ENCODE data around the gene TNS2.

Gene TNS2

DNA sequence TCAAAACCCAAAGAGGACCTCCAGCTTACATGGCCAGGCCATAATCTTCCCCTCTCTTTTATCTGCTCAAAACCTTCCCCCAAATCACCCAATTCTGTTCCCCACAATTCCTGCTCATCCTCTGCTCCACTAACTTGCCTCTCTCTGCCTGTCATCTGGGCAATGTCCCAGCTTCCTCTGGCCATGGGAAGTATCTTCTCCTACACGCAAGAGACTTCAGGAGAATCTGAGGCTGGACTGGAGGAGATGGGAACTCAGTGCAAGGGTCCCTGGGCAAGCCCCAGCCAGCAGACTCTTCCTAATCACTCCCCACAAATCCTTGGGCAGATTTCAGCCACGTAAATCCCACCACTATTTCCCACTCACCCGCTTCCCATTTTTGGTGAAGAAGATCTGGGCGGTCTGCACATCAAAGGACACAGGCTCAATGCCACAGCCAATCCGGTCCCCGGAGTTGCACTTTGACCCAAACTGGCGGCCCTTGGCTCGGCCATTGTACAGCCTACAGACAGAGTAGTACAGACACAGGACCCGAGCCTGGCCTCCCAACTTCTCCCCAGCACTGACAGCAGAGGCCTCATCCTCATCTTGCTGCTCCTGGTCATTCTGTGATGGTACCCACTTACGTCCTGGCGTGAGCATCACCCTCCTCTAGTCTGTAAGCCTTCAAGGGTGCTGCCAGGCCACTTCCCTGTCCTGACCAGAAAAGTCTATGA, 24.6 kb downstream of the TNS2 start:
- TF ChIP-seq TAF1 (IDR thresholded peaks at IDR 0.05; ENCODE audit: borderline replicate concordance, insufficient read depth, low read length), result no peak
- TF ChIP-seq, protein P1, sequence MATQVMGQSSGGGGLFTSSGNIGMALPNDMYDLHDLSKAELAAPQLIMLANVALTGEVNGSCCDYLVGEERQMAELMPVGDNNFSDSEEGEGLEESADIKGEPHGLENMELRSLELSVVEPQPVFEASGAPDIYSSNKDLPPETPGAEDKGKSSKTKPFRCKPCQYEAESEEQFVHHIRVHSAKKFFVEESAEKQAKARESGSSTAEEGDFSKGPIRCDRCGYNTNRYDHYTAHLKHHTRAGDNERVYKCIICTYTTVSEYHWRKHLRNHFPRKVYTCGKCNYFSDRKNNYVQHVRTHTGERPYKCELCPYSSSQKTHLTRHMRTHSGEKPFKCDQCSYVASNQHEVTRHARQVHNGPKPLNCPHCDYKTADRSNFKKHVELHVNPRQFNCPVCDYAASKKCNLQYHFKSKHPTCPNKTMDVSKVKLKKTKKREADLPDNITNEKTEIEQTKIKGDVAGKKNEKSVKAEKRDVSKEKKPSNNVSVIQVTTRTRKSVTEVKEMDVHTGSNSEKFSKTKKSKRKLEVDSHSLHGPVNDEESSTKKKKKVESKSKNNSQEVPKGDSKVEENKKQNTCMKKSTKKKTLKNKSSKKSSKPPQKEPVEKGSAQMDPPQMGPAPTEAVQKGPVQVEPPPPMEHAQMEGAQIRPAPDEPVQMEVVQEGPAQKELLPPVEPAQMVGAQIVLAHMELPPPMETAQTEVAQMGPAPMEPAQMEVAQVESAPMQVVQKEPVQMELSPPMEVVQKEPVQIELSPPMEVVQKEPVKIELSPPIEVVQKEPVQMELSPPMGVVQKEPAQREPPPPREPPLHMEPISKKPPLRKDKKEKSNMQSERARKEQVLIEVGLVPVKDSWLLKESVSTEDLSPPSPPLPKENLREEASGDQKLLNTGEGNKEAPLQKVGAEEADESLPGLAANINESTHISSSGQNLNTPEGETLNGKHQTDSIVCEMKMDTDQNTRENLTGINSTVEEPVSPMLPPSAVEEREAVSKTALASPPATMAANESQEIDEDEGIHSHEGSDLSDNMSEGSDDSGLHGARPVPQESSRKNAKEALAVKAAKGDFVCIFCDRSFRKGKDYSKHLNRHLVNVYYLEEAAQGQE (IDR thresholded peaks at IDR 0.05; ENCODE audit: insufficient read depth in 1 of 2, low read depth in 2 of 2, low read length in 2 of 2), result no peak
- no peak for TF ChIP-seq SIN3A (IDR thresholded peaks at IDR 0.05; ENCODE audit: borderline replicate concordance, insufficient read depth, low read length)
- no peak for TF ChIP-seq FOXP2 (optimal IDR thresholded peaks at IDR 0.05; ENCODE audit: borderline replicate concordance, extremely low read depth, extremely low read length, insufficient read depth)
- no peak for TF ChIP-seq POLR2AphosphoS5 (IDR thresholded peaks at IDR 0.05; ENCODE audit: low read depth, low read length)

DNA sequence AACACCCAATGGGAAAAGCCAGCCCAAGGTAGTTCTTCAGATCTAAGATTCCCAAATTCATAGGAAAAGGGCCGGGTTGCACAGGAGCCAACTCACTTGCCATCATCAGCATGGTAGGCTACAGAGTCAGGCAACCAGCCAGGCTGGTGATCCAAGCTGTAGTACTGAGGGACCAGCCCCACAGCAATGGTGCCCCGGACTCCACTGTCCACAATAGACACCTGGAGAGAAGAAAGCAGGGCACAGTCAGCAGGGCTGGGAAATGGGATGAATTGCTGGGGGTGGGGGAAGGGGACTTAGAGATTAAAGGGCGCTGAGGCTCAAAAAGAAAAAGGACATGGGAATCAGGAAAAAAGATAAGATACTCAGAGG, 25.1 kb downstream of the TNS2 start:
- TF ChIP-seq POLR2AphosphoS5 (IDR thresholded peaks at IDR 0.05; ENCODE audit: low read depth, low read length) (no peak), FOXP2 (optimal IDR thresholded peaks at IDR 0.05; ENCODE audit: borderline replicate concordance, extremely low read depth, extremely low read length, insufficient read depth) (no peak), SIN3A (IDR thresholded peaks at IDR 0.05; ENCODE audit: borderline replicate concordance, insufficient read depth, low read length) (no peak), TAF1 (IDR thresholded peaks at IDR 0.05; ENCODE audit: borderline replicate concordance, insufficient read depth, low read length) (no peak)
- TF ChIP-seq, protein P1 (IDR thresholded peaks at IDR 0.05; ENCODE audit: insufficient read depth in 1 of 2, low read depth in 2 of 2, low read length in 2 of 2), result no peak

DNA sequence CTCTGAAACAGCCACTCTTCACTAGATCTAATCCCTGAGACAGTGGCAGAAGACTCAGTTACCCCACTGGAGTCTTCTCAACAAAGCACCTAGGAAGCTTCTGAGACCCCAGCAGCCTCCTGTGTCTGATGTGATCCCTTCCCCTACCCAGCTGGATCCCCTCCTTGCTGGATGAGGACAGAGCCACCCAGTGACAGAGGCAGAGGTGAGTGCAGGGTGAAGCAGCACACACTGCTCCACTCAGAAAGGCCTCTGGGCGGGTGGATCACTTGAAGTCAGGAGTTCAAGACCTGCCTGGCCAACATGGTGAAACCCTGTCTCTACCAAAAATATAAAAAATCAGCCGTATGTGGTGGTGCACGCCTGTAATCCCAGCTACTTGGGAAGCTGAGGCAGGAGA, 26.6 kb downstream of the TNS2 start:
- TF ChIP-seq, protein P1 (IDR thresholded peaks at IDR 0.05; ENCODE audit: insufficient read depth in 1 of 2, low read depth in 2 of 2, low read length in 2 of 2), result no peak
- TF ChIP-seq TAF1 (IDR thresholded peaks at IDR 0.05; ENCODE audit: borderline replicate concordance, insufficient read depth, low read length) (no peak), SIN3A (IDR thresholded peaks at IDR 0.05; ENCODE audit: borderline replicate concordance, insufficient read depth, low read length) (no peak), POLR2AphosphoS5 (IDR thresholded peaks at IDR 0.05; ENCODE audit: low read depth, low read length) (no peak), FOXP2 (optimal IDR thresholded peaks at IDR 0.05; ENCODE audit: borderline replicate concordance, extremely low read depth, extremely low read length, insufficient read depth) (no peak)

DNA sequence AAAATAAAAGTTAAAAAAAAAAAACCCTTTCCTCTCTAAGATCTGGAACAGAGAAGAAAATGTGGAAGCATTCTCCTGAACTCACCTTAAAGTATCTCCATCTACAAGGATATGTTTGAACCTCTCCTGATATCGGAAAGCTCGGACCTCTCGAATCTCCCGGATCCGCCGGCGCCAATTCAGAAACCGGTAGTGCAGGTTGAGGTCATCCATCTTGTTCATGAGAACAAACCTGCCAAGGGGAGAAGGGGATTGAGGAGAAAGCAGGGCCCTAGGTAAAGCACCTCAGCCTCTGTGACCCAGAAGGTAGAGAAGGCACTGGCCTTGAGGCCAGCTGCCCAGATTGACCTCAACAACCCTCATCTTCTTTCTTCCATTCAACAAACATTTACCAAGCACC, 27.2 kb downstream of the TNS2 start:
- no peak for TF ChIP-seq FOXP2 (optimal IDR thresholded peaks at IDR 0.05; ENCODE audit: borderline replicate concordance, extremely low read depth, extremely low read length, insufficient read depth)
- TF ChIP-seq, protein P1 (IDR thresholded peaks at IDR 0.05; ENCODE audit: insufficient read depth in 1 of 2, low read depth in 2 of 2, low read length in 2 of 2), result no peak
- no peak for TF ChIP-seq POLR2AphosphoS5 (IDR thresholded peaks at IDR 0.05; ENCODE audit: low read depth, low read length)
- no peak for TF ChIP-seq SIN3A (IDR thresholded peaks at IDR 0.05; ENCODE audit: borderline replicate concordance, insufficient read depth, low read length)
- no peak for TF ChIP-seq TAF1 (IDR thresholded peaks at IDR 0.05; ENCODE audit: borderline replicate concordance, insufficient read depth, low read length)

Data from PFSK-1 (cell line).